ENCODE data around the gene CACNA1G. TPM values are rescaled to one million over a fixed set of nuclear protein-coding genes. Genes with fewer than 3 reads are reported as not detected.

Gene CACNA1G
- total and polyA plus RNA-seq, 2 donors (not counting 3 experiments of a cell fraction or from before 2014, with no cell fraction given) = not detected

- Histone ChIP-seq H3K9ac (replicated peaks; ENCODE audit: extremely low read depth, insufficient read depth, low read length) (no peak overlapping the region), H3K4me2 (ENCODE audit: insufficient read depth, low read length) (no peak overlapping the region), H3K79me2 (ENCODE audit: control insufficient read depth, insufficient read depth, low read length) (no peaks in the 10 kb centered on the region), H4K20me1 (replicated peaks; ENCODE audit: control insufficient read depth, extremely low read depth, insufficient read depth, low read length) (no peaks in the 10 kb centered on the region), H3K9me3 (replicated peaks; ENCODE audit: control insufficient read depth, insufficient read depth, low read length) (no peaks in the 10 kb centered on the region), H3K27me3 (ENCODE audit: control insufficient read depth in 2 of 2, insufficient read depth in 2 of 2, low read length in 2 of 2) (peaks cover 0 to 6% of the 10 kb centered on the region in 2 experiments), H3K4me3 (replicated peaks in 1 of 3; ENCODE audit: insufficient read depth in 1 of 3, low read depth in 1 of 3, low read length in 3 of 3) (no peak overlapping the region), H3K36me3 (ENCODE audit: control insufficient read depth in 2 of 2, extremely low read depth in 1 of 2, insufficient read depth in 2 of 2, low read length in 2 of 2) (no peaks in the 10 kb centered on the region), H2AFZ (ENCODE audit: low read depth, low read length) (no peak overlapping the region), H3K9me1 (replicated peaks; ENCODE audit: control insufficient read depth, extremely low read depth, insufficient read depth, low read length) (no peaks in the 10 kb centered on the region), H3K4me1 (ENCODE audit: control insufficient read depth, extremely low read depth, insufficient read depth, low read length) (no peaks in the 10 kb centered on the region), H3K27ac (ENCODE audit: insufficient read depth, low read depth, low read length) (no peak overlapping the region)
- TF ChIP-seq JUN (IDR thresholded peaks at IDR 0.05; ENCODE audit: borderline replicate concordance, insufficient read depth, insufficient read length, low read depth) = no peak
- dilution Hi-C loops (cut with MboI; ENCODE audit: extremely low pct_ligation_motif_present, low sequenced_read_pairs) = no loop called here
- FAIRE-seq = no peak
- POLR2A ChIA-PET = no interaction called here
- intact Hi-C loops (cut with micrococcal nuclease) = no loop called here
- CTCF ChIA-PET = no interaction called here
- no peak for DNase-seq (ENCODE audit: low read depth, low spot score)
- BruUV-seq (replicated peaks) = no TSS peak
These were observed 20.8 kb downstream of the CACNA1G start for GRCh38 chr17:50581316-50581715.

DNA sequence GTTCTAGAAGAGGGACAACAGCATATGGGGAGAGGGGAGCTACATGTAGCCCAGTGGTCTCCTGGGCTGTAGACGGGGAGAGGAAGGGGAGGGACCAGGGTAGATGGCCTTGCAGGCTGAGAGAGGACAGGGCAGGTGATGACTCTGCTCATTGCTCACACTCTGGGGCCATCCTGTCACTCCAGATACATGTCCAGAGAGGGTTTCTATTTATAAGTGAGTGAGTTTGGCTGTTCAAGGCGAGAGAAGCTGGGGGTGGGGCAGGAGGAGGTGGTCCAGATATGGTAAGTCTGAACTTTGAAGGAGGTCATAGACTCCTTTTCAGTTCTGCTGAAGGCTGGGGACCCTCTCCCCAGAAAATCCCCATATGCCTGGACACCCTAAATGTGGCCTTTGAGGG is 22.2 kb downstream of the CACNA1G start:
- Histone ChIP-seq H3K27me3 (ENCODE audit: control insufficient read depth in 2 of 2, insufficient read depth in 2 of 2, low read length in 2 of 2) (peaks cover 0 to 6% of the 10 kb centered on the region in 2 experiments), H3K4me3 (replicated peaks in 1 of 3; ENCODE audit: insufficient read depth in 1 of 3, low read depth in 1 of 3, low read length in 3 of 3) (no peak overlapping the region), H4K20me1 (replicated peaks; ENCODE audit: control insufficient read depth, extremely low read depth, insufficient read depth, low read length) (no peaks in the 10 kb centered on the region), H3K4me2 (ENCODE audit: insufficient read depth, low read length) (no peak overlapping the region), H3K9me1 (replicated peaks; ENCODE audit: control insufficient read depth, extremely low read depth, insufficient read depth, low read length) (no peaks in the 10 kb centered on the region), H3K27ac (ENCODE audit: insufficient read depth, low read depth, low read length) (no peak overlapping the region), H3K36me3 (ENCODE audit: control insufficient read depth in 2 of 2, extremely low read depth in 1 of 2, insufficient read depth in 2 of 2, low read length in 2 of 2) (no peaks in the 10 kb centered on the region), H3K9me3 (replicated peaks; ENCODE audit: control insufficient read depth, insufficient read depth, low read length) (no peaks in the 10 kb centered on the region), H3K4me1 (ENCODE audit: control insufficient read depth, extremely low read depth, insufficient read depth, low read length) (no peaks in the 10 kb centered on the region), H3K9ac (replicated peaks; ENCODE audit: extremely low read depth, insufficient read depth, low read length) (no peak overlapping the region), H2AFZ (ENCODE audit: low read depth, low read length) (no peak overlapping the region), H3K79me2 (ENCODE audit: control insufficient read depth, insufficient read depth, low read length) (no peaks in the 10 kb centered on the region)
- ChIA-PET CTCF (interaction anchor here (0.9 to 1.2 kb wide), 3 partner anchors 9 to 32 kb away, joined by 4 read pairs; no protein-coding TSS in a partner anchor), POLR2A (no interaction called here)
- DNase-seq (ENCODE audit: low read depth, low spot score) = no peak
- FAIRE-seq = no peak
- intact Hi-C loops (cut with micrococcal nuclease) = no loop called here
- TF ChIP-seq MAX (IDR thresholded peaks at IDR 0.05; ENCODE audit: insufficient read depth, insufficient read length) (no peak), POLR2AphosphoS5 (IDR thresholded peaks at IDR 0.05; ENCODE audit: insufficient read depth, low read depth, low read length) (no peak), POLR2A (IDR thresholded peaks at IDR 0.05; ENCODE audit: low read depth, low read length) (no peak), FOS (IDR thresholded peaks at IDR 0.05; ENCODE audit: borderline replicate concordance, insufficient read depth, low read length) (no peak), EZH2 (IDR thresholded peaks at IDR 0.05; ENCODE audit: borderline replicate concordance, low read depth, low read length, severe bottlenecking) (no peak), JUN (IDR thresholded peaks at IDR 0.05; ENCODE audit: borderline replicate concordance, insufficient read depth, insufficient read length, low read depth) (no peak), GATA2 (IDR thresholded peaks at IDR 0.05; ENCODE audit: insufficient read depth, insufficient read length, low read depth, low read length) (no peak), MYC (IDR thresholded peaks at IDR 0.05; ENCODE audit: low read depth, low read length) (no peak)
- TF ChIP-seq, protein P1, sequence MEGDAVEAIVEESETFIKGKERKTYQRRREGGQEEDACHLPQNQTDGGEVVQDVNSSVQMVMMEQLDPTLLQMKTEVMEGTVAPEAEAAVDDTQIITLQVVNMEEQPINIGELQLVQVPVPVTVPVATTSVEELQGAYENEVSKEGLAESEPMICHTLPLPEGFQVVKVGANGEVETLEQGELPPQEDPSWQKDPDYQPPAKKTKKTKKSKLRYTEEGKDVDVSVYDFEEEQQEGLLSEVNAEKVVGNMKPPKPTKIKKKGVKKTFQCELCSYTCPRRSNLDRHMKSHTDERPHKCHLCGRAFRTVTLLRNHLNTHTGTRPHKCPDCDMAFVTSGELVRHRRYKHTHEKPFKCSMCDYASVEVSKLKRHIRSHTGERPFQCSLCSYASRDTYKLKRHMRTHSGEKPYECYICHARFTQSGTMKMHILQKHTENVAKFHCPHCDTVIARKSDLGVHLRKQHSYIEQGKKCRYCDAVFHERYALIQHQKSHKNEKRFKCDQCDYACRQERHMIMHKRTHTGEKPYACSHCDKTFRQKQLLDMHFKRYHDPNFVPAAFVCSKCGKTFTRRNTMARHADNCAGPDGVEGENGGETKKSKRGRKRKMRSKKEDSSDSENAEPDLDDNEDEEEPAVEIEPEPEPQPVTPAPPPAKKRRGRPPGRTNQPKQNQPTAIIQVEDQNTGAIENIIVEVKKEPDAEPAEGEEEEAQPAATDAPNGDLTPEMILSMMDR (IDR thresholded peaks at IDR 0.05; ENCODE audit: extremely low read depth in 1 of 2, insufficient read depth in 1 of 2, low read depth in 1 of 2, low read length in 2 of 2) = no peak
- dilution Hi-C loops (cut with MboI; ENCODE audit: extremely low pct_ligation_motif_present, low sequenced_read_pairs) = no loop called here
- no TSS peak for BruUV-seq (replicated peaks)

Data from endothelial cell of umbilical vein (primary cell).